Activated effector memory CD4-positive, alpha-beta T cell treated with Interleukin-2 at 50 U/mL for 16 hours (primary cell): Measurements from ENCODE around the gene EGLN2.
"Not testable (repeated sequence)": the region's sequence is repeated elsewhere in the genome, so short reads cannot be mapped to it uniquely, and the experiment has no call there.

Experiments
- DNase-seq: peaks from one replicate; pipeline ENCODE4 v3.0.0-alpha.2; 2020

EGLN2 gene

GRCh38 chr19:40802300-40803169 lies 3.5 kb downstream of the EGLN2 start:
- no peak for DNase-seq

GRCh38 chr19:40803170-40803856 lies 4.3 kb downstream of the EGLN2 start:
- DNase-seq: no peak

GRCh38 chr19:40803857-40804782 lies 5.1 kb downstream of the EGLN2 start:
- DNase-seq: peak; percentile 68

- no peak for DNase-seq
Measured at GRCh38 chr19:40804783-40805242, 5.8 kb downstream of the EGLN2 start.

GRCh38 chr19:40805258-40805868 lies 6.4 kb downstream of the EGLN2 start:
- DNase-seq: peak; percentile 56

- DNase-seq: peak; percentile 65
Measured at GRCh38 chr19:40806423-40807146, 7.6 kb downstream of the EGLN2 start.

GRCh38 chr19:40807147-40808020 lies 8.4 kb downstream of the EGLN2 start:
- no peak for DNase-seq

- no peak for DNase-seq
Measured at GRCh38 chr19:40808021-40808325, 9.0 kb downstream of the EGLN2 start.

GRCh38 chr19:40808497-40808896 lies 9.5 kb downstream of the EGLN2 start:
- DNase-seq: no peak

- no peak for DNase-seq
Measured at GRCh38 chr19:40809358-40810086, 10.5 kb downstream of the EGLN2 start.

- DNase-seq: no peak
Measured at GRCh38 chr19:40810160-40810559, 11.2 kb downstream of the EGLN2 start.

- peak; percentile 49 for DNase-seq
Measured at GRCh38 chr19:40810649-40811408, 11.8 kb downstream of the EGLN2 start.

- DNase-seq: no peak
Measured at GRCh38 chr19:40811478-40812341, 12.7 kb downstream of the EGLN2 start.

GRCh38 chr19:40812571-40812970 lies 13.6 kb downstream of the EGLN2 start:
- DNase-seq: not testable (repeated sequence)

- no peak for DNase-seq
Measured at GRCh38 chr19:40813182-40813581, 14.2 kb downstream of the EGLN2 start.

- no peak for DNase-seq
Measured at GRCh38 chr19:40815223-40815622, 16.2 kb downstream of the EGLN2 start.

GRCh38 chr19:40818480-40819399 lies 19.7 kb downstream of the EGLN2 start:
- peak; percentile 71 for DNase-seq
